ENCODE results near the gene CLDN2. TPM values are rescaled to one million over a fixed set of nuclear protein-coding genes. Genes with fewer than 3 reads are reported as not detected.
A peak's percentile ranks its signal among the peaks of the same experiment; 100 is the strongest.

The CLDN2 gene
- total RNA-seq, 4 donors from 2014 or later: 9.9 to 86.5 (median 36.0) TPM

DNA sequence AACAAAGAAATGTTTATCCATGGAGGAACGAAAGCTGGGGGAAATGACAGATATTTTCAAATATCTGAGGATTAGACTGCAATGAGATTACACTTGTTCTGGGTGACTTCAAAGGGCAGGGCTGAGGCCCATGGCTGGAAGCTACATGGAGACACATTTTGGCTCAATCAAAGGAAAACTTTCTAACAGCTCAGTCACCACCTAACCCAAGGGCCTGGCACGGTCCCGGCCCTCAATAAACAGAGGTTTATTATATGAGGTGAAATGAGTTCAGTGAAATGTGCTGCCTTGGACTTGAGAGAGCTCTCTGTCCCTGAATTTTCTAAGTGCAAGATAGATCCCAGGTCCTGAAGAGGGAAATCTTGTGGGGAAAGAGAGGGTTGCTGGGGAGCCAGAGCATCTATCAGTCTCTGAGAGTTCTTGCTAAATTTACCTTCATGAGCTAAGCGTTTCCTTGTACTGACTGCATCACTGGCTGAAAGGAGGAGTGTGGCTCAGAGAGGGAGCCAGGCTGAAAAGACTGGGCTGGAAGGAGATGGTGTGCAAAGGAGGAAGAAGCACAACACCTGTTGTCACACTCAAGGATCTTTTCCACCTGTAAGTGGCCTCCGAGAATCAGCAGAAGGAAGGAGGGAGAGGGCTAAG, 15.0 kb upstream of the CLDN2 start:
- no peaks in the 10 kb centered on the region for H3K27me3 ChIP-seq

DNA sequence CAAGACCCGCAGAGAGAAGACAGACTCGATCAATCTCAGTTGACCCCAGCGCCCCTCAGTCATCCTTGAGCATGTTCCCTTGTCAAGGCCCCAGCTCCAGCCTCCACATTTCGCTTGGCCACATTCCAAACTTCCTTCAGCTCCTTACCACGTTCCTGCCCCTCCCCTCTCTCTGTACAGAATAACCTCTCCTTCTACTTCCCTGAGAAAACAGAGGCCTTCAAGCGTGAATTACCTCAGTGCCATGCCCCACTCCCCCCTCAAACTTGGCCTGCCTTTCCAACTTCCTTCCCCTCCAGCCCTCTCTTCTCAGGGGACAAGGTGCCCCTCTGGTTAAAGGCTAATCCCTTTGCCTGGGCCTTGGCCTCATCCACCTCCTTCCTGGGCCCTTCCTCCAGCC, 13.8 kb upstream of the CLDN2 start:
- DNase-seq: peak in 1 of 3 donors; percentile 43
- H3K27ac ChIP-seq: no peak overlapping the region
- no peaks in the 10 kb centered on the region for H3K9me3 ChIP-seq
- no peaks in the 10 kb centered on the region for H3K36me3 ChIP-seq
- no peaks in the 10 kb centered on the region for H3K27me3 ChIP-seq
- TF ChIP-seq, protein P1, sequence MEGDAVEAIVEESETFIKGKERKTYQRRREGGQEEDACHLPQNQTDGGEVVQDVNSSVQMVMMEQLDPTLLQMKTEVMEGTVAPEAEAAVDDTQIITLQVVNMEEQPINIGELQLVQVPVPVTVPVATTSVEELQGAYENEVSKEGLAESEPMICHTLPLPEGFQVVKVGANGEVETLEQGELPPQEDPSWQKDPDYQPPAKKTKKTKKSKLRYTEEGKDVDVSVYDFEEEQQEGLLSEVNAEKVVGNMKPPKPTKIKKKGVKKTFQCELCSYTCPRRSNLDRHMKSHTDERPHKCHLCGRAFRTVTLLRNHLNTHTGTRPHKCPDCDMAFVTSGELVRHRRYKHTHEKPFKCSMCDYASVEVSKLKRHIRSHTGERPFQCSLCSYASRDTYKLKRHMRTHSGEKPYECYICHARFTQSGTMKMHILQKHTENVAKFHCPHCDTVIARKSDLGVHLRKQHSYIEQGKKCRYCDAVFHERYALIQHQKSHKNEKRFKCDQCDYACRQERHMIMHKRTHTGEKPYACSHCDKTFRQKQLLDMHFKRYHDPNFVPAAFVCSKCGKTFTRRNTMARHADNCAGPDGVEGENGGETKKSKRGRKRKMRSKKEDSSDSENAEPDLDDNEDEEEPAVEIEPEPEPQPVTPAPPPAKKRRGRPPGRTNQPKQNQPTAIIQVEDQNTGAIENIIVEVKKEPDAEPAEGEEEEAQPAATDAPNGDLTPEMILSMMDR (IDR thresholded peaks at IDR 0.05): no peak
- no peak for TF ChIP-seq POLR2A (IDR thresholded peaks at IDR 0.05)
- H3K4me3 ChIP-seq: no peak overlapping the region
- H3K4me1 ChIP-seq: no peaks in the 10 kb centered on the region

More for the DNA sequence above, 15.0 kb upstream of the CLDN2 start:
- Histone ChIP-seq H3K9me3 (no peaks in the 10 kb centered on the region), H3K4me3 (no peak overlapping the region), H3K36me3 (no peaks in the 10 kb centered on the region), H3K27ac (no peak overlapping the region), H3K4me1 (no peaks in the 10 kb centered on the region)
- TF ChIP-seq, protein P1 (IDR thresholded peaks at IDR 0.05): no peak
- TF ChIP-seq POLR2A (IDR thresholded peaks at IDR 0.05): no peak
- no peak for DNase-seq

DNA sequence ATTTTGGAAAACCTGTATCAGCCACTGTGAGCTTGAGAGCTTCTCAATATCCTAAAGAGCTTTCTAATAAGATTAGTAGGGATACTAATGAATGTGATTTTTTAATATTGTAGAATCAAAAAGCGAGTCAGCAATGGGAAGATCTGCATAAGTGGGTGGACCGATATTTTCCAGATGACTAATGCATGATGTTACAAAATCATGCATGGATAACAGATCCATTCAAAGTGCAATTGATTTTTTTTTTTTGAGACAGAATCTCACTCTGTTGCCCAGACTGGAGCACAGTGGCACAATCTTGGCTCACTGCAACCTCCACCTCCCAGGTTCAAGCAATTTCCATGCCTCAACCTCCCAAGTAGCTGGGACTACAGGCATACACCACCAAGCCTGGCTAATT, 7.3 kb upstream of the CLDN2 start:
- no peak for DNase-seq
- H3K27ac ChIP-seq: no peak overlapping the region
- no peaks in the 10 kb centered on the region for H3K27me3 ChIP-seq
- no peaks in the 10 kb centered on the region for H3K36me3 ChIP-seq
- no peak for TF ChIP-seq POLR2A (IDR thresholded peaks at IDR 0.05)
- TF ChIP-seq, protein P1 (IDR thresholded peaks at IDR 0.05): no peak
- H3K4me1 ChIP-seq: no peaks in the 10 kb centered on the region
- H3K4me3 ChIP-seq: no peak overlapping the region
- no peaks in the 10 kb centered on the region for H3K9me3 ChIP-seq

DNA sequence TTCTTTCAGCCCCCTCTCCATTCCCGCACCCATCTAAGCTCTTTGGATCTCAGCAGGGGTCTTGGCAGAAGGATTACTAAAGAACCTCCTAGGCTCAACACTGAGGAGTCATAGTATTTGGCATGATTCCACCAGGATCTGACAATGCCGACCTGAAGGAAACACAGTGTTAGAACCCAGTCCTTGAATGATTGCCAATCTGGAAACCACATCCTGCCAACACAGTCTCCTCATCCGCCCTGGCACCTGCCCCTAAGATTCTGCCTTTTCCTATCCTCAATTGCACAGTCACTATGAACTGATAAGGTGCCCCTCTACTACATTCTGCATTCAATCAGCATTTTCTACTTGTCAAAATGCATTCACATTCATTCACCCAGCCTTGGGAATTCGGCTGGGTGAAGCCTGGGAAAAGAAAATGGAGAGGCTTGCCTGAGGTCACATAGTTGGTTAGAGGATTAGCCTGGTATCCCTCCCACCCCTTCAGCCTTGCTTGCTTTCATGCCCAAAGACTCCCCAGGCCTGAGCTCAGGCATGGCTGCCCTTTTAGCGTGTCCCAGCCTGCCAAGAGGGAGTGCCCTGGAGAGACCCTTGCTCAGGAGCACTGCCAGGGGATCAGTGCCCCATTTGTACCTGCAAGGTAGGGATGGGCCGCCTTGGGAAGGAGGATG, 2.2 kb upstream of the CLDN2 start:
- H3K9me3 ChIP-seq: no peaks in the 10 kb centered on the region
- H3K27me3 ChIP-seq: no peaks in the 10 kb centered on the region
- no peaks in the 10 kb centered on the region for H3K4me1 ChIP-seq
- no peaks in the 10 kb centered on the region for H3K36me3 ChIP-seq
- H3K4me3 ChIP-seq: no peak overlapping the region
- H3K27ac ChIP-seq: no peak overlapping the region
- DNase-seq: no peak
- TF ChIP-seq POLR2A (IDR thresholded peaks at IDR 0.05): no peak
- TF ChIP-seq, protein P1 (IDR thresholded peaks at IDR 0.05): no peak

DNA sequence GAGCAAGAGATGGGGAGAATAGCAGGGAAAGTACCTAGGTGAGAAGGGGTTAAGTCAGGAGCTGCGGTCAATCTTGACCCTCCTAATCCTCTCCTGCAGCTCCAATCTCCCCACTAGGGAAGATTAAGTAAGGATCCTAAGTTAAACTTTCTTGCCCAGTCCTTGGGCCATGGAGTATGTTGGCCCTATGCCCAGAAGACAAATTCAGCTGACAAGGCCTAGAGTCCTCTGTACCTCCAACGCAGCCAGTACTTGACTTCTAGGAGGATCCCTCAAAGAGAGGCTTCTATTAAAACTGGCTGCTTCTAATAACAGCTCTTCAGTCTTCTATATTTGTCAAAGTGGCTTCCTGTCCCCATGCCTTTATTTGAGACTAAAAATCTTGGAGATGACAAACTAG, 1.4 kb downstream of the CLDN2 start:
- Histone ChIP-seq H3K4me1 (no peaks in the 10 kb centered on the region), H3K27ac (no peak overlapping the region)
- no peak for DNase-seq

More for the DNA sequence above, 1.4 kb downstream of the CLDN2 start:
- TF ChIP-seq, protein P1 (IDR thresholded peaks at IDR 0.05): no peak
- TF ChIP-seq POLR2A (IDR thresholded peaks at IDR 0.05): no peak
- Histone ChIP-seq H3K27me3 (no peaks in the 10 kb centered on the region), H3K4me3 (no peak overlapping the region), H3K9me3 (no peaks in the 10 kb centered on the region), H3K36me3 (no peaks in the 10 kb centered on the region)
